NCI-H748 (cell line): ENCODE data around the gene MUC4.
A peak's percentile ranks its signal among the peaks of the same experiment; 100 is the strongest.

ENCODE experiments used
- DNase-seq: peaks from one replicate; lab custom pipeline; 2025; ENCODE audit not compliant: unreplicated experiment; lab: John Stamatoyannopoulos, UW

The MUC4 gene

GRCh38 chr3:195811756-195812155, at the start of gene MUC4:
Gene MUC4, minus strand, starts transcription at chr3:195811929. Its CDS starts 112 bp downstream, at chr3:195811817.
- peak; percentile 64 for DNase-seq

GRCh38 chr3:195860456-195860855, 48.7 kb upstream of the MUC4 start:
- no peak for DNase-seq

- no peak for DNase-seq
Measured at GRCh38 chr3:195859846-195860411, 48.2 kb upstream of the MUC4 start.

- DNase-seq = peak; percentile 55
Measured at GRCh38 chr3:195859061-195859845, 47.5 kb upstream of the MUC4 start.

GRCh38 chr3:195856410-195857084, 44.8 kb upstream of the MUC4 start:
- no peak for DNase-seq

GRCh38 chr3:195855471-195856409, 44.0 kb upstream of the MUC4 start:
- no peak for DNase-seq

GRCh38 chr3:195854628-195855294, 43.0 kb upstream of the MUC4 start:
- DNase-seq = no peak

- DNase-seq = no peak
Measured at GRCh38 chr3:195853996-195854395, 42.3 kb upstream of the MUC4 start.

- DNase-seq = no peak
Measured at GRCh38 chr3:195853036-195853435, 41.3 kb upstream of the MUC4 start.

GRCh38 chr3:195850857-195851543, 39.3 kb upstream of the MUC4 start:
- DNase-seq = peak; percentile 80

- DNase-seq = no peak
Measured at GRCh38 chr3:195849322-195850074, 37.8 kb upstream of the MUC4 start.

GRCh38 chr3:195847055-195847950, 35.6 kb upstream of the MUC4 start:
- DNase-seq = no peak

- no peak for DNase-seq
Measured at GRCh38 chr3:195845483-195845882, 33.8 kb upstream of the MUC4 start.

GRCh38 chr3:195844671-195845218, 33.0 kb upstream of the MUC4 start:
- no peak for DNase-seq

GRCh38 chr3:195839260-195840010, 27.7 kb upstream of the MUC4 start:
- DNase-seq = peak; percentile 3

- DNase-seq = no peak
Measured at GRCh38 chr3:195838714-195839113, 27.0 kb upstream of the MUC4 start.

GRCh38 chr3:195836476-195837135, 24.9 kb upstream of the MUC4 start:
- DNase-seq = no peak
